ENCODE data around the gene NAGPA.

Gene NAGPA

GRCh38 chr16:4984174-4984990, 49.4 kb downstream of the NAGPA start:
- H3K4me3 ChIP-seq (ENCODE audit: low read length), result no peak overlapping the region
- no peak for DNase-seq (ENCODE audit: low read depth, low spot score)

GRCh38 chr16:4982056-4982867, 51.5 kb downstream of the NAGPA start:
- H3K4me3 ChIP-seq (ENCODE audit: low read length), result no peak overlapping the region
- DNase-seq (ENCODE audit: low read depth, low spot score), result no peak

GRCh38 chr16:4981473-4981872, 52.3 kb downstream of the NAGPA start:
- H3K4me3 ChIP-seq (ENCODE audit: low read length), result no peak overlapping the region
- DNase-seq (ENCODE audit: low read depth, low spot score), result no peak

GRCh38 chr16:4980691-4981090, 53.0 kb downstream of the NAGPA start:
- DNase-seq (ENCODE audit: low read depth, low spot score), result no peak

GRCh38 chr16:4979736-4980660, 53.7 kb downstream of the NAGPA start:
- no peak for DNase-seq (ENCODE audit: low read depth, low spot score)
- H3K4me3 ChIP-seq (ENCODE audit: low read length), result no peak overlapping the region

More at GRCh38 chr16:4980691-4981090, 53.0 kb downstream of the NAGPA start:
- no peak overlapping the region for H3K4me3 ChIP-seq (ENCODE audit: low read length)

- no peak overlapping the region for H3K4me3 ChIP-seq (ENCODE audit: low read length)
- no peak for DNase-seq (ENCODE audit: low read depth, low spot score)
These were observed 54.6 kb downstream of the NAGPA start for GRCh38 chr16:4979164-4979563.

GRCh38 chr16:4976611-4977145, 57.1 kb downstream of the NAGPA start:
- no peak for DNase-seq (ENCODE audit: low read depth, low spot score)
- no peak overlapping the region for H3K4me3 ChIP-seq (ENCODE audit: low read length)

- DNase-seq (ENCODE audit: low read depth, low spot score), result no peak
- no peak overlapping the region for H3K4me3 ChIP-seq (ENCODE audit: low read length)
These were observed 57.7 kb downstream of the NAGPA start for GRCh38 chr16:4976079-4976478.
